HuH-7.5 (cell line): ENCODE data around the gene PRM1.

ENCODE experiments used
- DNase-seq: peaks from one replicate; pipeline ENCODE4 v3.0.0; 2011; ENCODE audit warnings: low spot score

The PRM1 gene

GRCh38 chr16:11236461-11237254 is 44.5 kb downstream of the PRM1 start:
- DNase-seq: no peak

GRCh38 chr16:11235703-11235991 is 45.5 kb downstream of the PRM1 start:
- no peak for DNase-seq

GRCh38 chr16:11234884-11235702 is 46.0 kb downstream of the PRM1 start:
- no peak for DNase-seq

- no peak for DNase-seq
These were observed 47.3 kb downstream of the PRM1 start for GRCh38 chr16:11233727-11234376.

GRCh38 chr16:11232852-11233726 is 48.0 kb downstream of the PRM1 start:
- no peak for DNase-seq

DNA sequence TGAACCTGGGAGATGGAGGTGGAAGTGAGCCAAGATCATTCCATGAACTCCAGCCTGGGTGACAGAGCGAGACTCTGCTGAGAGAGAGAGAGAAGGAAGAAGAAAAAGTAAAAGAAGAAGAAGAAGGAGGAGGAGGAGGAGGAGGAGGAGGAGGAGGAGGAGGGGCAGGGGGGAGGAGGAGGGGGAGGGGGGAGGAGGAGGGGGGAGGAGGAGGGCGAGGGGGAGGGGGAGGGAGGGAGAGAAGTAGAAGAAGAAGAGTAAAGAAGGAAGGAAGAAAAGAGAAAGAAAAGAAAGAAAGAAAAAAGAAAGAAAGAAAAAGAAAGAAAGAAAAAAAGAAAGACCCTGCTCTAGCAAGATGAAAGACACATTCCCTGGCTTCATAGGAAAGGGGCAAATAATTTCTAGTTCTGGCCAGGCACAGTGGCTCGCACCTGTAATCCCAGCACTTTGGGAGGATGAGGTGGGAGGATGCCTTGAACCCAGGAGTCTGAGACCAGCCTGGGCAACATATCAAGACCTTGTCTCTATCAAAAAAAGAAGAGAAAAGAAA is 48.8 kb downstream of the PRM1 start:
- no peak for DNase-seq

- no peak for DNase-seq
These were observed 49.7 kb downstream of the PRM1 start for GRCh38 chr16:11231367-11231970.
